GM20000 (cell line): Measurements from ENCODE around the gene MYADM.

Experiments used
- DNase-seq: peaks from one replicate; pipeline ENCODE4 v3.0.0; 2012; ENCODE audit warnings: low spot score
- TF ChIP-seq, protein P1 (sequence below): IDR thresholded peaks from 2 replicates; pipeline ENCODE4 v1.5.1; 2012; ENCODE audit warnings: mild to moderate bottlenecking, control low read depth; ENCODE audit errors: extremely low read depth, missing control alignments

MYADM gene

DNA sequence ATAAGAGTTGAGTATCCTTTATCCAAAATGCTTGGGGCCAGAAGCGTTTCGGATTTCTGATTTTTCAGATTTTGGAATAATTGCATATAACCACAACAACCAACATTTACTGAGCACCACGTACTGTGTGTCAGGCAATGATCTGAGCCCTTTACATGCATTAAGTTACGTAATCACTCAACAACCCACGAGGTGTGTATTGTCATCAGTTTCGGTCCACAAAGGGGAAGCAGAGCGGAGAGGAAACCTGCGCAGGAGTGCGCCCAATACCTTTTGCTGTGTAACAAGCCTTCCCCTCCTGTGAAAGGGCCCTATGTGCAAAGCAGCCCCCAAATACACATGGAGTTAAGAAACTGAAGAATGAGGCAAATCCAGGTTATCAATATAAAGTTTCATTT is 22.8 kb upstream of the MYADM start:
- TF ChIP-seq, protein P1, sequence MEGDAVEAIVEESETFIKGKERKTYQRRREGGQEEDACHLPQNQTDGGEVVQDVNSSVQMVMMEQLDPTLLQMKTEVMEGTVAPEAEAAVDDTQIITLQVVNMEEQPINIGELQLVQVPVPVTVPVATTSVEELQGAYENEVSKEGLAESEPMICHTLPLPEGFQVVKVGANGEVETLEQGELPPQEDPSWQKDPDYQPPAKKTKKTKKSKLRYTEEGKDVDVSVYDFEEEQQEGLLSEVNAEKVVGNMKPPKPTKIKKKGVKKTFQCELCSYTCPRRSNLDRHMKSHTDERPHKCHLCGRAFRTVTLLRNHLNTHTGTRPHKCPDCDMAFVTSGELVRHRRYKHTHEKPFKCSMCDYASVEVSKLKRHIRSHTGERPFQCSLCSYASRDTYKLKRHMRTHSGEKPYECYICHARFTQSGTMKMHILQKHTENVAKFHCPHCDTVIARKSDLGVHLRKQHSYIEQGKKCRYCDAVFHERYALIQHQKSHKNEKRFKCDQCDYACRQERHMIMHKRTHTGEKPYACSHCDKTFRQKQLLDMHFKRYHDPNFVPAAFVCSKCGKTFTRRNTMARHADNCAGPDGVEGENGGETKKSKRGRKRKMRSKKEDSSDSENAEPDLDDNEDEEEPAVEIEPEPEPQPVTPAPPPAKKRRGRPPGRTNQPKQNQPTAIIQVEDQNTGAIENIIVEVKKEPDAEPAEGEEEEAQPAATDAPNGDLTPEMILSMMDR, result no peak
- no peak for DNase-seq

- TF ChIP-seq, protein P1, result no peak
- no peak for DNase-seq
Observed at GRCh38 chr19:53847555-53847954, 20.1 kb upstream of the MYADM start.

DNA sequence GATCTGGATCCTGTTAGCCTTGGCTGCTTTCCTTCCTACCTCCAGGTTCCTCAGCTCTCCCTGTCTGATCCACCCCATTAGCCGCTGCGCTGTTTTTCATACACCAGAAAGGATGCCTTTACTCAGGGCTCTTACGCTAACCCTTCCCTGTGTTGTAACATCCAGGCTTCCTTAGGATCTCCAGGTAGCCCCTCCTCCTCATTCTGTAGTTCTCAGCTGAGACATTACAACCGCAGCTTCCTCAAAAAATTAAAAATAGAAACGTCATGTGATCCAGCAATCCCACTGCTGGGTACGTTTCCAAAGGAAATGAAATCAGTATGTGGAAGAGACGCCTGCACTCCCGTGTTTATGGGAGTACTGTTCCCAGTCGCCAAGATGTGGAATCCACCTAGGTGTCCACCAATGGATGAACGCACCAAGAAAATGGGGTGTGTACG is 18.4 kb upstream of the MYADM start:
- no peak for DNase-seq

GRCh38 chr19:53853707-53854106 is 14.0 kb upstream of the MYADM start:
- TF ChIP-seq, protein P1, result no peak
- DNase-seq, result peak; percentile 14

More for the DNA sequence above, 18.4 kb upstream of the MYADM start:
- TF ChIP-seq, protein P1, result no peak

- TF ChIP-seq, protein P1, result no peak
- DNase-seq, result no peak
Observed at GRCh38 chr19:53864308-53864836, 3.3 kb upstream of the MYADM start.

GRCh38 chr19:53865523-53865917 is 2.2 kb upstream of the MYADM start:
- DNase-seq, result peak; percentile 9

More at GRCh38 chr19:53865523-53865917, 2.2 kb upstream of the MYADM start:
- TF ChIP-seq, protein P1, result no peak
